Measurements from ENCODE around the gene MED12L.

DNA sequence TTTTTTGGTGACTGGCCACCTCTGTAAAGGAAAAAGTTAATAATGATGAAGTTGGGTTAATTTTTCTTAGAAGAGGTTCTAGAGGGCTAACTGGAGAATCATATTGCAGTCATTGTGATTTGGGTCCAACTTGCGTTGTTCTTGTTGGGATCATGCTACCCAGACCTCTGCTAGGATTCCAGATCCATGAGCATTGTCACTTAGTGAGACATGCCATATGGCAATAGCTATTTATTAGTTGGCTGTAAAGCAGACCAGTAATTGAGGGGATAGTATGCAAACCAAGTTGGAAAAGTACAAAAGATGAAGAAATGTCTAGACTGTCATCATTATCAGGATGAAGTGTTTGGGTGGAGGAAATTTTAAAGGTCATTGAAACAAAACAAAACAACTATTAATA is 329.8 kb downstream of the MED12L start:
- TF ChIP-seq, protein P1, sequence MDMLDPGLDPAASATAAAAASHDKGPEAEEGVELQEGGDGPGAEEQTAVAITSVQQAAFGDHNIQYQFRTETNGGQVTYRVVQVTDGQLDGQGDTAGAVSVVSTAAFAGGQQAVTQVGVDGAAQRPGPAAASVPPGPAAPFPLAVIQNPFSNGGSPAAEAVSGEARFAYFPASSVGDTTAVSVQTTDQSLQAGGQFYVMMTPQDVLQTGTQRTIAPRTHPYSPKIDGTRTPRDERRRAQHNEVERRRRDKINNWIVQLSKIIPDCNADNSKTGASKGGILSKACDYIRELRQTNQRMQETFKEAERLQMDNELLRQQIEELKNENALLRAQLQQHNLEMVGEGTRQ (IDR thresholded peaks at IDR 0.05; ENCODE audit: borderline replicate concordance, low read depth, low read length): no peak
- TF ChIP-seq, protein P2, sequence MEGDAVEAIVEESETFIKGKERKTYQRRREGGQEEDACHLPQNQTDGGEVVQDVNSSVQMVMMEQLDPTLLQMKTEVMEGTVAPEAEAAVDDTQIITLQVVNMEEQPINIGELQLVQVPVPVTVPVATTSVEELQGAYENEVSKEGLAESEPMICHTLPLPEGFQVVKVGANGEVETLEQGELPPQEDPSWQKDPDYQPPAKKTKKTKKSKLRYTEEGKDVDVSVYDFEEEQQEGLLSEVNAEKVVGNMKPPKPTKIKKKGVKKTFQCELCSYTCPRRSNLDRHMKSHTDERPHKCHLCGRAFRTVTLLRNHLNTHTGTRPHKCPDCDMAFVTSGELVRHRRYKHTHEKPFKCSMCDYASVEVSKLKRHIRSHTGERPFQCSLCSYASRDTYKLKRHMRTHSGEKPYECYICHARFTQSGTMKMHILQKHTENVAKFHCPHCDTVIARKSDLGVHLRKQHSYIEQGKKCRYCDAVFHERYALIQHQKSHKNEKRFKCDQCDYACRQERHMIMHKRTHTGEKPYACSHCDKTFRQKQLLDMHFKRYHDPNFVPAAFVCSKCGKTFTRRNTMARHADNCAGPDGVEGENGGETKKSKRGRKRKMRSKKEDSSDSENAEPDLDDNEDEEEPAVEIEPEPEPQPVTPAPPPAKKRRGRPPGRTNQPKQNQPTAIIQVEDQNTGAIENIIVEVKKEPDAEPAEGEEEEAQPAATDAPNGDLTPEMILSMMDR (IDR thresholded peaks at IDR 0.05 in 2 of 3, conservative IDR thresholded peaks at IDR 0.05 in 1 of 3; ENCODE audit: control insufficient read depth in 2 of 3, extremely low read depth in 1 of 3, insufficient read depth in 1 of 3, low read depth in 3 of 3, low read length in 3 of 3): no peak
- TF ChIP-seq, protein P3, sequence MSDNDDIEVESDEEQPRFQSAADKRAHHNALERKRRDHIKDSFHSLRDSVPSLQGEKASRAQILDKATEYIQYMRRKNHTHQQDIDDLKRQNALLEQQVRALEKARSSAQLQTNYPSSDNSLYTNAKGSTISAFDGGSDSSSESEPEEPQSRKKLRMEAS (IDR thresholded peaks at IDR 0.05; ENCODE audit: low read depth, low read length): no peak
- TF ChIP-seq POLR2AphosphoS5 (IDR thresholded peaks at IDR 0.05; ENCODE audit: low read length) (no peak), HDAC2 (IDR thresholded peaks at IDR 0.05) (no peak), MTA3 (IDR thresholded peaks at IDR 0.05; ENCODE audit: borderline replicate concordance, low read length) (no peak), TCF12 (IDR thresholded peaks at IDR 0.05; ENCODE audit: low read depth, low read length) (no peak), ZNF217 (IDR thresholded peaks at IDR 0.05) (no peak), JUND (IDR thresholded peaks at IDR 0.05; ENCODE audit: low read depth, low read length) (no peak), CHD2 (IDR thresholded peaks at IDR 0.05; ENCODE audit: borderline replicate concordance, low read depth, low read length) (no peak), BHLHE40 (IDR thresholded peaks at IDR 0.05; ENCODE audit: borderline replicate concordance in 1 of 2, low read depth in 2 of 2, low read length in 1 of 2) (no peak), KLF5 (IDR thresholded peaks at IDR 0.05; ENCODE audit: partially characterized antibody) (no peak)
- TF ChIP-seq, protein P4, sequence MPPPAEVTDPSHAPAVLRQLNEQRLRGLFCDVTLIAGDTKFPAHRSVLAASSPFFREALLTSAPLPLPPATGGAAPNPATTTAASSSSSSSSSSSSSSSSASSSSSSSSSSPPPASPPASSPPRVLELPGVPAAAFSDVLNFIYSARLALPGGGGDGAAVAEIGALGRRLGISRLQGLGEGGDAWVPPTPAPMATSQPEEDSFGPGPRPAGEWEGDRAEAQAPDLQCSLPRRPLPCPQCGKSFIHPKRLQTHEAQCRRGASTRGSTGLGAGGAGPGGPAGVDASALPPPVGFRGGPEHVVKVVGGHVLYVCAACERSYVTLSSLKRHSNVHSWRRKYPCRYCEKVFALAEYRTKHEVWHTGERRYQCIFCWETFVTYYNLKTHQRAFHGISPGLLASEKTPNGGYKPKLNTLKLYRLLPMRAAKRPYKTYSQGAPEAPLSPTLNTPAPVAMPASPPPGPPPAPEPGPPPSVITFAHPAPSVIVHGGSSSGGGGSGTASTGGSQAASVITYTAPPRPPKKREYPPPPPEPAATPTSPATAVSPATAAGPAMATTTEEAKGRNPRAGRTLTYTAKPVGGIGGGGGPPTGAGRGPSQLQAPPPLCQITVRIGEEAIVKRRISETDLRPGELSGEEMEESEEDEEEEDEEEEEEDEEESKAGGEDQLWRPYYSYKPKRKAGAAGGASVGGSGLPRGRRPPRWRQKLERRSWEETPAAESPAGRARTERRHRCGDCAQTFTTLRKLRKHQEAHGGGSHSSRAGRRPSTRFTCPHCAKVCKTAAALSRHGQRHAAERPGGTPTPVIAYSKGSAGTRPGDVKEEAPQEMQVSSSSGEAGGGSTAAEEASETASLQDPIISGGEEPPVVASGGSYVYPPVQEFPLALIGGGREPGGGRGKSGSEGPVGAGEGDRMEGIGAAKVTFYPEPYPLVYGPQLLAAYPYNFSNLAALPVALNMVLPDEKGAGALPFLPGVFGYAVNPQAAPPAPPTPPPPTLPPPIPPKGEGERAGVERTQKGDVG (CRISPR knock-in tag; IDR thresholded peaks at IDR 0.05): no peak
- TF ChIP-seq, protein P5, sequence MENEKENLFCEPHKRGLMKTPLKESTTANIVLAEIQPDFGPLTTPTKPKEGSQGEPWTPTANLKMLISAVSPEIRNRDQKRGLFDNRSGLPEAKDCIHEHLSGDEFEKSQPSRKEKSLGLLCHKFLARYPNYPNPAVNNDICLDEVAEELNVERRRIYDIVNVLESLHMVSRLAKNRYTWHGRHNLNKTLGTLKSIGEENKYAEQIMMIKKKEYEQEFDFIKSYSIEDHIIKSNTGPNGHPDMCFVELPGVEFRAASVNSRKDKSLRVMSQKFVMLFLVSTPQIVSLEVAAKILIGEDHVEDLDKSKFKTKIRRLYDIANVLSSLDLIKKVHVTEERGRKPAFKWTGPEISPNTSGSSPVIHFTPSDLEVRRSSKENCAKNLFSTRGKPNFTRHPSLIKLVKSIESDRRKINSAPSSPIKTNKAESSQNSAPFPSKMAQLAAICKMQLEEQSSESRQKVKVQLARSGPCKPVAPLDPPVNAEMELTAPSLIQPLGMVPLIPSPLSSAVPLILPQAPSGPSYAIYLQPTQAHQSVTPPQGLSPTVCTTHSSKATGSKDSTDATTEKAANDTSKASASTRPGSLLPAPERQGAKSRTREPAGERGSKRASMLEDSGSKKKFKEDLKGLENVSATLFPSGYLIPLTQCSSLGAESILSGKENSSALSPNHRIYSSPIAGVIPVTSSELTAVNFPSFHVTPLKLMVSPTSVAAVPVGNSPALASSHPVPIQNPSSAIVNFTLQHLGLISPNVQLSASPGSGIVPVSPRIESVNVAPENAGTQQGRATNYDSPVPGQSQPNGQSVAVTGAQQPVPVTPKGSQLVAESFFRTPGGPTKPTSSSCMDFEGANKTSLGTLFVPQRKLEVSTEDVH (IDR thresholded peaks at IDR 0.05; ENCODE audit: low read depth, partially characterized antibody): no peak

All from GM12878 (cell line).